B cell (primary cell): ENCODE measurements around the gene CCDC57. TPM values are rescaled to one million over a fixed set of nuclear protein-coding genes. Genes with fewer than 3 reads are reported as not detected.
A peak's percentile ranks its signal among the peaks of the same experiment; 100 is the strongest.

Experiments
- ATAC-seq: fragments of 200-7000 bp; cut with Tn5 transposase; one replicate; pipeline ENCODE4 v1.10.0; 2021; ENCODE audit warnings: low read depth, mild to moderate bottlenecking, moderate number of reproducible peaks, moderate library complexity
- CTCF ChIA-PET: fragments of 350-600 bp; sonication (Branson Sonifier 250); formaldehyde crosslinking; loops from one replicate; lab custom pipeline; 2021; ENCODE audit warnings: antibody characterized with exemption, inconsistent platforms; lab: Charles Lee
- POLR2A ChIA-PET: fragments of 350-600 bp; sonication (Branson Sonifier 250); formaldehyde crosslinking; loops from one replicate; lab custom pipeline; 2021; ENCODE audit warnings: antibody characterized with exemption; lab: Charles Lee
- DNase-seq: peaks from one replicate; pipeline ENCODE4 v3.0.0; 2013
- H2AFZ ChIP-seq: 2 replicates; pipeline ENCODE4 v1.6.1; 2012; ENCODE audit warnings: mild to moderate bottlenecking, low read depth, low read length; ENCODE audit not compliant: insufficient read depth, poor library complexity, severe bottlenecking
- H3K27ac ChIP-seq, 2 donors: 1 replicate in 1 of 2; 2 replicates in 1 of 2; pipeline ENCODE4 v1.5.1; 2012 to 2013; ENCODE audit warnings: low read length in 2 of 2, mild to moderate bottlenecking in 2 of 2, moderate library complexity in 1 of 2
- H3K27me3 ChIP-seq, 4 experiments: fragments of 200-600 bp in 1 of 4; sonication (generic) in 1 of 4; replicated peaks in 1 of 4; 1 replicate in 2 of 4; 2 replicates in 2 of 4; pipeline versions ENCODE4 v1.6.1 to v1.7.0; 2013 to 2016; ENCODE audit warnings: low read length in 3 of 4, mild to moderate bottlenecking in 2 of 4, mixed read lengths in 1 of 4, moderate library complexity in 1 of 4; ENCODE audit not compliant: insufficient read depth in 4 of 4, control insufficient read depth in 3 of 4; ENCODE audit errors: control extremely low read depth in 1 of 4
- H3K36me3 ChIP-seq, 2 experiments: replicated peaks in 1 of 2; 1 replicate in 1 of 2; 2 replicates in 1 of 2; pipeline versions ENCODE4 v1.6.1 to v1.7.1; 2013; ENCODE audit warnings: low read length in 1 of 2; ENCODE audit not compliant: insufficient read depth in 2 of 2, control insufficient read depth in 1 of 2; ENCODE audit errors: control extremely low read depth in 1 of 2, extremely low read depth in 1 of 2
- H3K4me1 ChIP-seq, 2 donors: fragments of 200-600 bp in 1 of 2; sonication (generic) in 1 of 2; 1 replicate in 1 of 2; 2 replicates in 1 of 2; pipeline versions ENCODE4 v1.5.1 to v1.6.1; 2013 to 2017; ENCODE audit warnings: low read length in 2 of 2; ENCODE audit not compliant: control insufficient read depth in 2 of 2, insufficient read depth in 2 of 2
- H3K4me2 ChIP-seq: replicated peaks from 2 replicates; pipeline ENCODE3; 2012; ENCODE audit warnings: mild to moderate bottlenecking, low read depth, low read length; ENCODE audit not compliant: poor library complexity, severe bottlenecking
- H3K4me3 ChIP-seq, 5 experiments: fragments of 200-600 bp in 1 of 5; sonication (generic) in 1 of 5; 1 replicate in 3 of 5; 2 replicates in 2 of 5; pipeline versions ENCODE4 v1.5.1 to v1.7.0; 2011 to 2016; ENCODE audit warnings: low read length in 4 of 5, mild to moderate bottlenecking in 4 of 5, low read depth in 2 of 5, control low read depth in 1 of 5, moderate library complexity in 1 of 5; ENCODE audit not compliant: insufficient read depth in 1 of 5; ENCODE audit errors: control extremely low read depth in 1 of 5, extremely low read depth in 1 of 5
- H3K79me2 ChIP-seq: fragments of 200-600 bp; sonication (generic); one replicate; pipeline ENCODE4 v1.6.0; 2016; ENCODE audit warnings: low read length; ENCODE audit not compliant: control insufficient read depth, insufficient read depth
- H3K9ac ChIP-seq: fragments of 200-600 bp; sonication (generic); 2 replicates; pipeline ENCODE4 v1.6.1; 2017; ENCODE audit warnings: mild to moderate bottlenecking, low read length, moderate library complexity
- H3K9me3 ChIP-seq, 3 donors: one replicate each; pipeline versions ENCODE4 v1.6.1 to v1.7.1; 2013; ENCODE audit warnings: low read length in 2 of 3; ENCODE audit not compliant: control insufficient read depth in 2 of 3, insufficient read depth in 1 of 3; ENCODE audit errors: control extremely low read depth in 1 of 3
- H4K20me1 ChIP-seq: 2 replicates; pipeline ENCODE4 v1.6.0; 2012; ENCODE audit warnings: mild to moderate bottlenecking, low read length; ENCODE audit not compliant: insufficient read depth, control insufficient read depth, poor library complexity, severe bottlenecking
- H3K27ac Mint-ChIP-seq: one replicate; pipeline ENCODE4 v1.8.0; 2021; ENCODE audit warnings: mixed read lengths
- H3K27me3 Mint-ChIP-seq: one replicate; pipeline ENCODE4 v1.8.0; 2021; ENCODE audit warnings: mixed read lengths
- H3K4me1 Mint-ChIP-seq: one replicate; pipeline ENCODE4 v1.8.0; 2021; ENCODE audit warnings: mixed read lengths
- H3K4me3 Mint-ChIP-seq: one replicate; pipeline ENCODE4 v1.8.0; 2021; ENCODE audit warnings: mixed read lengths
- H3K9me3 Mint-ChIP-seq: one replicate; pipeline ENCODE4 v1.8.0; 2022; ENCODE audit warnings: mixed read lengths; ENCODE audit not compliant: insufficient read depth
- EZH2 ChIP-seq: IDR thresholded peaks from 2 replicates; pipeline ENCODE4 v1.6.1; 2012; ENCODE audit warnings: borderline replicate concordance, low read depth, mild to moderate bottlenecking, moderate library complexity, low read length; ENCODE audit not compliant: insufficient read depth, poor library complexity, severe bottlenecking
- WGBS: methylation state at CpG from one replicate; pipeline ENCODE4 v1.1.5; 2013; ENCODE audit warnings: missing lambda C conversion rate; ENCODE audit not compliant: insufficient coverage; 5-methylcytosine and 5-hydroxymethylcytosine counted together
- intact Hi-C: fragments of 100-400 bp; cut with micrococcal nuclease; formaldehyde crosslinking; loops from one replicate; pipeline ENCODE4 v1.10.0; 2022
- polyA plus RNA-seq: library from polyadenylated mRNA; depleted of rRNA; stranded (reverse); fragments of >200 nt; gene quantifications from 2 replicates; pipeline ENCODE4 v1.2.3, GENCODE V29; 2012
- total RNA-seq, 2 donors: library from RNA; stranded (reverse); fragments of 120-200 nt in 1 of 2; gene quantifications; 1 replicate in 1 of 2; 2 replicates in 1 of 2; pipeline versions ENCODE4 v1.2.3 to v1.2.4, GENCODE V29; 2013 to 2022
- TF ChIP-seq, protein P1 (sequence below): fragments of 200-600 bp; IDR thresholded peaks from one replicate; pipeline ENCODE4 v1.8.0; 2022; ENCODE audit warnings: antibody characterized with exemption, mild to moderate bottlenecking

Gene CCDC57
- total and polyA plus RNA-seq, 2 donors (not counting 1 experiment from before 2014, with no cell fraction given) = 49.7 to 67.2 TPM

DNA sequence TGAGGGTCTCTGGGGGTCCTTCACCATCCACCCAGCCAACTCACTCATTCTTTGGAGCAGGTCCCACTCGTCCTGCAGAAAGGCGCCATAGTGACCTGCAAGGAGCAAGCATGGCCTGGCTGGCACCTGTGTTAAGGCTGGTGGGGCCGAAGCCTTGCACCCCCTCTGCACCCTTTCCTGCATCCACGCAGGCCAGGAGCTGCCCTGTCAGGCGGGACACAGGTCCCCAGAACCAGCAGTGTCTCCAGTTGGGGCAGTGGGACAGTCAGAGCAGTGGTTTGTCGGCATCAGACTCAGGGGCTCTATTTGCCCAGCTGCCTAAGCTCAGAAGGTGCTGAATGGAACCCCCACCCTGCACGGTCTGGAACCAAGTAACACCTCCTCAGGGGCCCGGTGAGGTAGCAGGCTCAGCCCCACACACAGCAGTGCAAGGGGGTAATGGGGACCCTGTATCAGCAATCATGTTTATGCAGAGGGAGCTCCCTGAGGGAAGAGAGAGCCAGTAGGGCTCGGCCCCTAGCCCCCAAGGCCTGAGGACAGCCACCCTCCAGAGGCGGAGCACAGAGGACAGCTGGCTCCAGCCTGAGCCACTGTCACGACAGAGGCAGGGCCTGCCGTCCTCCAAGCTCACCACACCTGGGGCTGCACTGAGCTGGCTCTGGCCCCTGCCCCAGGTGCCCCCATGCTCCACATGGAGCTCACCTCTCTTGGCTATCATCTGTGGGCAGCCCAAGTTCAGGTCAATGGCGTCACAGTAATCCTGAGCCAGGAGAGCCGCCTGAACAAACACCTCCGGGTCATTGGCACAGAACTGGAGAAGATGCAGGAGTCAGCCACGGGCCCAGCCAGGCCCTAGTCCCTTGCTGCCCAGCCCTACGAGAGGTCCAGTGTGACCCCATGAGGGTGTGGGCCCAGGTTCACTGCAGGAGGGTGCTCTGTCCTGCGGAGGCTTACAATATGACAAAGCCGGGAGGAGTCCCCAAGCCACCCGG lies 148.9 kb downstream of the CCDC57 start:
- no peaks in the 10 kb centered on the region for H3K9me3 ChIP-seq
- CTCF ChIA-PET = interaction anchor here (1.1 kb wide), 1 partner anchor 26 kb away, joined by 4 read pairs; the partner anchor contains the start of gene DCXR
- TF ChIP-seq, protein P1, sequence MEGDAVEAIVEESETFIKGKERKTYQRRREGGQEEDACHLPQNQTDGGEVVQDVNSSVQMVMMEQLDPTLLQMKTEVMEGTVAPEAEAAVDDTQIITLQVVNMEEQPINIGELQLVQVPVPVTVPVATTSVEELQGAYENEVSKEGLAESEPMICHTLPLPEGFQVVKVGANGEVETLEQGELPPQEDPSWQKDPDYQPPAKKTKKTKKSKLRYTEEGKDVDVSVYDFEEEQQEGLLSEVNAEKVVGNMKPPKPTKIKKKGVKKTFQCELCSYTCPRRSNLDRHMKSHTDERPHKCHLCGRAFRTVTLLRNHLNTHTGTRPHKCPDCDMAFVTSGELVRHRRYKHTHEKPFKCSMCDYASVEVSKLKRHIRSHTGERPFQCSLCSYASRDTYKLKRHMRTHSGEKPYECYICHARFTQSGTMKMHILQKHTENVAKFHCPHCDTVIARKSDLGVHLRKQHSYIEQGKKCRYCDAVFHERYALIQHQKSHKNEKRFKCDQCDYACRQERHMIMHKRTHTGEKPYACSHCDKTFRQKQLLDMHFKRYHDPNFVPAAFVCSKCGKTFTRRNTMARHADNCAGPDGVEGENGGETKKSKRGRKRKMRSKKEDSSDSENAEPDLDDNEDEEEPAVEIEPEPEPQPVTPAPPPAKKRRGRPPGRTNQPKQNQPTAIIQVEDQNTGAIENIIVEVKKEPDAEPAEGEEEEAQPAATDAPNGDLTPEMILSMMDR = no peak
- TF ChIP-seq EZH2 = no peak
- peaks cover 16 to 26% of the 10 kb centered on the region in 2 donors for H3K4me1 ChIP-seq
- Mint-ChIP-seq H3K27me3 (no peaks in the 10 kb centered on the region), H3K4me1 (peaks cover 15% of the 10 kb centered on the region), H3K27ac (peak overlapping the region; percentile 53), H3K9me3 (no peaks in the 10 kb centered on the region), H3K4me3 (peak overlapping the region; percentile 69)
- H3K4me2 ChIP-seq = peak overlapping the region; percentile 85
- POLR2A ChIA-PET = interaction anchor here (0.6 kb wide), 1 partner anchor 11 kb away, joined by 3 read pairs; no protein-coding TSS in a partner anchor
- intact Hi-C loops = no loop called here
- H3K4me3 ChIP-seq = peak overlapping the region in 1 of 5 experiments; percentile 76
- H3K79me2 ChIP-seq = peaks cover 12% of the 10 kb centered on the region
- no peak overlapping the region for H3K9ac ChIP-seq
- DNase-seq (no peak), ATAC-seq (no peak)
- H3K36me3 ChIP-seq = peaks cover 0 to 29% of the 10 kb centered on the region in 2 experiments
- H2AFZ ChIP-seq = no peak overlapping the region
- WGBS = 94% methylated on average over 18 of the region's 20 CpGs
- no peak overlapping the region for H3K27ac ChIP-seq
- peaks cover 8% of the 10 kb centered on the region for H4K20me1 ChIP-seq
- H3K27me3 ChIP-seq = no peaks in the 10 kb centered on the region

DNA sequence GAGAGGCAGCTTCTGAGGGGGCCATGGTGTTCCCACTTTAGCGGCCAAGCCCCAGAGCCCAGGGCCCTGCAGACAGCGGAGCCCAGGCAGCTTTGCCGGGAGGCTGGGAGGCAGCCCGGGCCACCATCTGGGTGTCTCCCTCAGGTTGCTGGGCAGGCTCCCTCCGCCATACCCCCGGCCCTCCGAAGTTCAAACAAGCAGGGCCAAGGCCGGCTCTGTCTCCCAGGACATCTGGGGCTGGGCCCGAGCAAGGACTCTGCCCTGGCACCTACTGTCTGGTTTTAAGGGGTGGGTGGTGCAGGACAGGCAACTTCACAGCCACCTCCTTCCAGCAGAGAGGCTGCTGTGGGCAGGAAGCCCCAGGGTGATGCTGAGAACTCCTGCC lies 149.7 kb downstream of the CCDC57 start:
- peaks cover 8% of the 10 kb centered on the region for H4K20me1 ChIP-seq
- Mint-ChIP-seq H3K4me3 (no peak overlapping the region), H3K27ac (no peak overlapping the region), H3K9me3 (no peaks in the 10 kb centered on the region), H3K4me1 (peaks cover 15% of the 10 kb centered on the region), H3K27me3 (no peaks in the 10 kb centered on the region)
- DNase-seq (no peak), ATAC-seq (no peak)
- H3K27me3 ChIP-seq = no peaks in the 10 kb centered on the region
- H3K79me2 ChIP-seq = peaks cover 12% of the 10 kb centered on the region
- H3K36me3 ChIP-seq = peaks cover 0 to 32% of the 10 kb centered on the region in 2 experiments
- no peak overlapping the region for H3K4me2 ChIP-seq
- no peaks in the 10 kb centered on the region for H3K9me3 ChIP-seq
- no peak overlapping the region for H3K4me3 ChIP-seq
- ChIA-PET POLR2A (no interaction called here), CTCF (no interaction called here)
- H3K27ac ChIP-seq = no peak overlapping the region
- whole genome bisulfite sequencing = 96% methylated on average over 8 of the region's 9 CpGs
- H2AFZ ChIP-seq = no peak overlapping the region
- TF ChIP-seq, protein P1 = no peak
- no peak for TF ChIP-seq EZH2
- no peak overlapping the region for H3K9ac ChIP-seq
- intact Hi-C loops = no loop called here
- H3K4me1 ChIP-seq = peaks cover 16 to 26% of the 10 kb centered on the region in 2 donors
